OCI-LY1 (cell line): ENCODE results near the gene HKDC1.

Experiments used
- H2AFZ ChIP-seq: fragments of 200-600 bp; sonication (generic), shearing (Covaris generic); 2 replicates; pipeline ENCODE4 v1.6.0; 2014; ENCODE audit warnings: antibody characterized with exemption, mild to moderate bottlenecking, low read length
- H3F3A ChIP-seq: fragments of 200-600 bp; sonication (generic), shearing (Covaris generic); 2 replicates; pipeline ENCODE4 v1.6.0; 2014; ENCODE audit warnings: mild to moderate bottlenecking, antibody characterized with exemption, low read length, moderate library complexity; ENCODE audit not compliant: insufficient read depth
- H3K27ac ChIP-seq: fragments of 200-600 bp; sonication (generic); 2 replicates; pipeline ENCODE4 v1.5.1; 2014; ENCODE audit warnings: low read length, mixed run types, mild to moderate bottlenecking, low read depth; ENCODE audit not compliant: poor library complexity, severe bottlenecking
- H3K27me3 ChIP-seq: fragments of 200-600 bp; sonication (generic); 2 replicates; pipeline ENCODE4 v1.6.0; 2014; ENCODE audit warnings: antibody characterized with exemption, mild to moderate bottlenecking, low read length, moderate library complexity; ENCODE audit not compliant: insufficient read depth
- H3K36me3 ChIP-seq: fragments of 200-600 bp; sonication (generic); 2 replicates; pipeline ENCODE4 v1.6.1; 2014; ENCODE audit warnings: mild to moderate bottlenecking, antibody characterized with exemption, low read length, moderate library complexity, mixed read lengths; ENCODE audit not compliant: insufficient read depth
- H3K4me1 ChIP-seq: fragments of 200-600 bp; sonication (generic); 2 replicates; pipeline ENCODE4 v1.5.1; 2014; ENCODE audit warnings: mild to moderate bottlenecking, low read length, moderate library complexity; ENCODE audit not compliant: insufficient read depth, severe bottlenecking
- H3K4me2 ChIP-seq: fragments of 200-600 bp; sonication (generic), shearing (Covaris generic); 2 replicates; pipeline ENCODE4 v1.6.1; 2014; ENCODE audit warnings: low read length
- H3K4me3 ChIP-seq: fragments of 200-600 bp; sonication (generic); 2 replicates; pipeline ENCODE4 v1.5.1; 2014; ENCODE audit warnings: low read length, low read depth, mild to moderate bottlenecking, mixed read lengths; ENCODE audit not compliant: poor library complexity, severe bottlenecking
- H3K79me2 ChIP-seq: fragments of 200-600 bp; shearing (Covaris generic); 2 replicates; pipeline ENCODE4 v1.6.1; 2016; ENCODE audit warnings: mixed run types, low read length, mixed read lengths; ENCODE audit not compliant: insufficient read depth
- H3K9ac ChIP-seq: fragments of 200-600 bp; sonication (generic), shearing (Covaris generic); 2 replicates; pipeline ENCODE4 v1.6.1; 2014; ENCODE audit warnings: mild to moderate bottlenecking, low read length, mixed read lengths
- H3K9me2 ChIP-seq: fragments of 200-600 bp; sonication (generic), shearing (Covaris generic); 2 replicates; pipeline ENCODE4 v1.6.1; 2014; ENCODE audit warnings: low read depth, mild to moderate bottlenecking, low read length, mixed read lengths
- H3K9me3 ChIP-seq: fragments of 200-600 bp; shearing (Covaris generic); 2 replicates; pipeline ENCODE4 v1.6.1; 2014; ENCODE audit warnings: low read length, mixed read lengths
- H4K20me1 ChIP-seq: fragments of 200-600 bp; sonication (generic), shearing (Covaris generic); 2 replicates; pipeline ENCODE4 v1.6.0; 2016; ENCODE audit warnings: mild to moderate bottlenecking, low read length; ENCODE audit not compliant: insufficient read depth
- EZH2 ChIP-seq: fragments of 200-600 bp; sonication (generic), shearing (Covaris generic); IDR thresholded peaks from 2 replicates; pipeline ENCODE4 v1.8.0; 2017; ENCODE audit warnings: borderline replicate concordance, mixed run types, mild to moderate bottlenecking, antibody characterized with exemption, low read length, moderate library complexity, mixed read lengths
- TF ChIP-seq, protein P1 (sequence below): fragments of 200-600 bp; sonication (generic), shearing (Covaris generic); IDR thresholded peaks from 2 replicates; pipeline ENCODE4 v1.5.1; 2017; ENCODE audit warnings: mild to moderate bottlenecking, antibody characterized with exemption, low read length, moderate library complexity, mixed read lengths

The HKDC1 gene

GRCh38 chr10:69179089-69179742 lies 40.9 kb upstream of the HKDC1 start:
- peak overlapping the region; percentile 92 for H3K9ac ChIP-seq
- TF ChIP-seq EZH2, result no peak
- TF ChIP-seq, protein P1, sequence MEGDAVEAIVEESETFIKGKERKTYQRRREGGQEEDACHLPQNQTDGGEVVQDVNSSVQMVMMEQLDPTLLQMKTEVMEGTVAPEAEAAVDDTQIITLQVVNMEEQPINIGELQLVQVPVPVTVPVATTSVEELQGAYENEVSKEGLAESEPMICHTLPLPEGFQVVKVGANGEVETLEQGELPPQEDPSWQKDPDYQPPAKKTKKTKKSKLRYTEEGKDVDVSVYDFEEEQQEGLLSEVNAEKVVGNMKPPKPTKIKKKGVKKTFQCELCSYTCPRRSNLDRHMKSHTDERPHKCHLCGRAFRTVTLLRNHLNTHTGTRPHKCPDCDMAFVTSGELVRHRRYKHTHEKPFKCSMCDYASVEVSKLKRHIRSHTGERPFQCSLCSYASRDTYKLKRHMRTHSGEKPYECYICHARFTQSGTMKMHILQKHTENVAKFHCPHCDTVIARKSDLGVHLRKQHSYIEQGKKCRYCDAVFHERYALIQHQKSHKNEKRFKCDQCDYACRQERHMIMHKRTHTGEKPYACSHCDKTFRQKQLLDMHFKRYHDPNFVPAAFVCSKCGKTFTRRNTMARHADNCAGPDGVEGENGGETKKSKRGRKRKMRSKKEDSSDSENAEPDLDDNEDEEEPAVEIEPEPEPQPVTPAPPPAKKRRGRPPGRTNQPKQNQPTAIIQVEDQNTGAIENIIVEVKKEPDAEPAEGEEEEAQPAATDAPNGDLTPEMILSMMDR, result no peak
- H3K4me2 ChIP-seq, result peak overlapping the region; percentile 82
- no peaks in the 10 kb centered on the region for H3K27me3 ChIP-seq
- H3K79me2 ChIP-seq, result peaks cover 39% of the 10 kb centered on the region
- H3K36me3 ChIP-seq, result peaks cover 8% of the 10 kb centered on the region; the same call in 1 of the 2 replicates
- peak overlapping the region; percentile 84 for H3K27ac ChIP-seq
- H4K20me1 ChIP-seq, result no peaks in the 10 kb centered on the region
- H3K4me1 ChIP-seq, result peaks cover 20% of the 10 kb centered on the region
- H3K9me3 ChIP-seq, result no peaks in the 10 kb centered on the region
- H2AFZ ChIP-seq, result no peak overlapping the region
- peak overlapping the region; percentile 94 for H3K4me3 ChIP-seq
- H3F3A ChIP-seq, result no peaks in the 10 kb centered on the region; the same call in 1 of the 2 replicates
- no peaks in the 10 kb centered on the region for H3K9me2 ChIP-seq

- Histone ChIP-seq H3K27ac (peak within 1 kb of the TSS; percentile 84), H3K4me3 (peak within 1 kb of the TSS; percentile 94), H3K9ac (peak within 1 kb of the TSS; percentile 92), H3K4me1 (peaks cover 20% of the 10 kb centered on the region), H3K9me2 (no peaks in the 10 kb centered on the region), H3K4me2 (peak within 1 kb of the TSS; percentile 82), H2AFZ (no peak within 1 kb of the TSS), H4K20me1 (no peaks in the 10 kb centered on the region), H3F3A (no peaks in the 10 kb centered on the region; the same call in 1 of the 2 replicates), H3K27me3 (no peaks in the 10 kb centered on the region), H3K36me3 (peaks cover 11% of the 10 kb centered on the region; the same call in 1 of the 2 replicates), H3K9me3 (no peaks in the 10 kb centered on the region), H3K79me2 (peaks cover 39% of the 10 kb centered on the region)
- TF ChIP-seq EZH2, result no peak
- TF ChIP-seq, protein P1, result no peak
Observed at GRCh38 chr10:69179743-69180524, 40.2 kb upstream of the HKDC1 start, which contains the start of gene SUPV3L1. Gene SUPV3L1 (plus strand): TSS chr10:69180234. CDS start chr10:69180292, 58 bp downstream.

DNA sequence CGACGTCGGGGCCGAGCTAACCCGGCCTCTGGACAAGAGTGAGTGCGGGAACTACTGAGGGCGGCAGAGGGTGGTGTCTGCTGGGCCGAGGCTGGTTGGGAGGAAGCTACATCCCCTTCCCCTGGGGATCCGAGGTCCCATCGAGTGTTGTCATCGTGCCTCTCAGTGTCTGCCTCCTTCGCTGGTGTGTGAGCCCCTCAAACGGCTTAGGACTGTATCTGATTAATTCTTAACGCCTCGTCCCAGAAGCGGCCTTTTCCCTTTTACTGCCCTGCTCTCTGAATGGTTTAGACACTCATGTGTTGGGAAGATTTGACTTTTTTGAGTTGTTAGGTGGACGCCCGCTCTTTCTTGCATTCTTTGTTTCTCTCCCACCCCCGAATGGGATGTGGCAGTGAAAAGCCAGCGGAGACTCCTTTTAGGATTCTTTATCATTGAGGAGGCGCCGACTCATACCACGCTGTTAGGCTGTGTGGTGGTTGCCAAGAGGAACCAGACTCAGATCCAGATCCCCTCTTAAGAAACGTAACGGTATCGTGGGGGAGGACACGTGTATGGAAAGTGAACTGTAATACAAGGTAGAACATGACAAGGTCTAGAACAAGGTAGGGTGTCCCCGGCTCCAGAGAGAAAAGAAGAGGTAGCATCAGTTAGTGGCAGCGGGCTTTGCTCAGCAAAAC lies 39.5 kb upstream of the HKDC1 start:
- H3K79me2 ChIP-seq, result peaks cover 43% of the 10 kb centered on the region
- H3F3A ChIP-seq, result no peaks in the 10 kb centered on the region; the same call in 1 of the 2 replicates
- peak overlapping the region; percentile 94 for H3K4me3 ChIP-seq
- H3K4me2 ChIP-seq, result peak overlapping the region; percentile 82
- H3K36me3 ChIP-seq, result peaks cover 13% of the 10 kb centered on the region; the same call in 1 of the 2 replicates
- no peak overlapping the region for H2AFZ ChIP-seq
- H3K9me3 ChIP-seq, result no peaks in the 10 kb centered on the region
- TF ChIP-seq EZH2, result no peak
- TF ChIP-seq, protein P1, result no peak
- no peaks in the 10 kb centered on the region for H3K27me3 ChIP-seq
- H3K9me2 ChIP-seq, result no peaks in the 10 kb centered on the region
- no peaks in the 10 kb centered on the region for H4K20me1 ChIP-seq
- peaks cover 20% of the 10 kb centered on the region for H3K4me1 ChIP-seq
- H3K27ac ChIP-seq, result peak overlapping the region; percentile 84
- peak overlapping the region; percentile 92 for H3K9ac ChIP-seq
